ENCODE data around the gene TBX5.

TBX5 gene

GRCh38 chr12:114431902-114432301 lies 26.0 kb upstream of the TBX5 start:
- no peak for DNase-seq (ENCODE audit: low read depth in 2 of 2)

DNA sequence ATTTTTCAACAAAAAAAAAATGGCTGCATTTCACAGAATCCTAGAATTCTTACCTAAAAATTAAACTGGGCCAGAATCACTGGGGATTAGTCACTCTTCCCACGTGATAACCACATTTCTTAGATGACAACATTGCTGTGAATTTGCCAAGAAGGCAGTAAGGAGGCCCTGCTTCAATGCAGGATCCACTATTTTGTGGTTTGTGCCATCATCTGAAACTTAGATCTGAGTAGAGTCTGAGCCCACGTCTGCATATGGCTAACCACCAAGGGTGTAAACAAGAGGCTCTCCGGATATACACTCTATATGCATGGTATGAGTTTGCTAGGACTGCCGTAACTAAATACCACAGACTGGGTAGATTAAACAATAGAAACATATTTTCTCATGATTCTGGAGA lies 24.4 kb upstream of the TBX5 start:
- DNase-seq (ENCODE audit: low read depth in 2 of 2), result peak; percentile 74 to 80

- DNase-seq (ENCODE audit: low read depth in 2 of 2), result no peak
These were observed 19.2 kb upstream of the TBX5 start for GRCh38 chr12:114425031-114425626.

DNA sequence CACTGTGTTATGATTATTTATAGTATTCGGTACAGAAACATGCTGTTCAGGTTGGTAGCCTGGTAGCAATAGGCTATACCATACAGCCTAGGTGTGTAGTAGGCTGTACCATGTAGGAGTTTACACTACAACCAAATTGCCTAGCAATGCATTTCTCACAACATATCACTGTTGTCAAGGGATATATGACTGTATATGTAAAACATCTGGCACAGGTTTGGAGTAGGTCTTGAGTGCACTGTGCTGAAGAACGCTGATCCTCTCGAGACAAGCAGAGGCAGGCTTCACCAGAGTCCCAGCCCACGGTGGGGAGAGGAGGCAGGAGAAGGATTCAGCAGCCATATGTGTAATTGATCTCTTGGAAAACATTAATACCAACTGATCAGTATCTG lies 15.0 kb upstream of the TBX5 start:
- no peak for DNase-seq (ENCODE audit: low read depth in 2 of 2)

GRCh38 chr12:114420182-114420943 lies 14.4 kb upstream of the TBX5 start:
- no peak for DNase-seq (ENCODE audit: low read depth in 2 of 2)

- no peak for DNase-seq (ENCODE audit: low read depth in 2 of 2)
These were observed 10.1 kb upstream of the TBX5 start for GRCh38 chr12:114416028-114416427.

- no peak for DNase-seq (ENCODE audit: low read depth in 2 of 2)
These were observed 9.6 kb upstream of the TBX5 start for GRCh38 chr12:114415525-114415868.

- DNase-seq (ENCODE audit: low read depth in 2 of 2), result no peak
These were observed 9.1 kb upstream of the TBX5 start for GRCh38 chr12:114414866-114415524.

DNA sequence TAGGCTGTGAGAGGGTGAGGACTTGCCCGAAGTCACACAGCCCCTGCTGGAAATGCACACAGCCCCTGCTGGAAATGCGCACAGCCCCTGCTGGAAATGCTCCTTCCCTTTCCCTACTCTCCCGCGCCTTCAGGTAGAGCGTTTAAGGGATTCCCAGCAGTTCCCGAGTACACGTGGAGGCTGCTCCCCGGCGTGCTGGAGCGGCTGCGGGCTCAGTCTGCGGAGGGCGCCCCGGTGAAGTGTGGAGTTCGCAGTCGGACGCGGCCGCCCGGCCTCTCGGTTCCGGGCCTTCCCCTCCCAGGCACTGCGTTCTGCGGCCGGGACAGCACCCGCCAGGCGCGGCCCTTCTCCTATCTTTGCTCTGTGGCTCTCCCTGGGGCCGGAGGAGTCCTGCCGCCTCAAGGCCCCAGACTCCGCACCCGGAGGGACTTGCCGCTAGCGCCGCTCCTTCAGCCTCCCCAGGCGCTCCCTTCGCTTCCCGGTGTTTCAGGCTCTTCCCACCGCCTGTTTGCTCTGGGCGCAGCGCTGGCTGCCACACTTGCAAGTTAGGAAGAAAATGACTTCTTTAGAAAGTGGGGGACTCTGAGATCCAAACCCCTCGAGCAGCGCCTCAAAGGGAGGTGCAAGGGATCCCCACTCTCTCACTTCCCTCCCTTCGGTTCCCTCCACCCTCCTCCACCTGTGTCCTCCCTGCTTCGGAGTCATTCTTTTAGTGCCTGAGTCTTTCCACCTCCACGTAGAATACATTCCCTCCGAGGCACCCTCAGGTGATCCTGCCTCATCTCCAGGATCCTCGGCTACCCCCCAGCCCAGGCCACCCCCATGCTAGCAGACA lies 8.3 kb upstream of the TBX5 start:
- DNase-seq (ENCODE audit: low read depth in 2 of 2), result no peak

DNA sequence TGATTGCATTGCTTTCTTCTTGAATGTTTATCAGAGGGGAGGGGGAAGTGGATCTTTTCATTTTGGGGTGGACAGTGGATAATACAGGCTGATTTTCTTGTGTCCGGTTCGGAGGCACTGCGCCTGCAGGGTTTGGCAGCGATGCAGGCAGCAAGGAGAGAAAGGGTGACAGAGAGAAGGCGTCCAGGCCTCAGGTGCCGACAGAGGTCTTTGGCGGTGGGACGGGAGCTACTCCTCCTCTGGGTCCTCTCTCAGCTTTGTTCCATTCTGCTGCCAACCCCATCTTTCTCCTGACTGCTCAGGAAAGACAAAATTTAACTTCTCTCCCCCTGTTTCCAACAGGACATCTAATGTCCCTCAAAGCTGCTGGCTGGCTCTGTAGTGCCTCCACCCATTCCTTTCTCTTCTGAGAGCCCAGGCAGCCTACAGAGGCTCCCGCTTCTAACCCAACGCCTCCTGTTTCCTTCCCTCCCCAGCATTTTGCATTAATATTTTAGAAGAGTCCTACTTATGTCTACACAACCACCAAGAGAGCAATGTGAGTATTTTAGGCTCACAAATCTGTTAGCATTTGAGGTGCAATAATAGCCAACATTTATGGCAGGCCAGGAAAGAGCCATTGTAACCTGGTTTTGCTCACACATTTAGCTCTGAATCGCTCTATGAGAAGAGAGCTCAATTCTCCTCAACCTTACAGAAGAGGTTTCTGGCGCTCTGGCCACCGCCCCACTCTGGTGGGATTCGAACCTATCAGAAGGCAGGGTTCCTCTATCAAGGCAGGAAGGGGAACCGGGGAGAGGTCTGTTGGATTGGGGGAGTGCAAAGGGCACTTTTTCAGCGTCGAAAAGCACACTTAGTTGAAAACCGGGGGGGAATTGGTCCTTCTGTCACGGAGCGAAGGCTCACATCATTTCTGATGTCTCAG lies 7.1 kb upstream of the TBX5 start:
- DNase-seq (ENCODE audit: low read depth in 2 of 2), result no peak

GRCh38 chr12:114412307-114412706 lies 6.4 kb upstream of the TBX5 start:
- no peak for DNase-seq (ENCODE audit: low read depth in 2 of 2)

GRCh38 chr12:114411071-114411837 lies 5.3 kb upstream of the TBX5 start:
- no peak for DNase-seq (ENCODE audit: low read depth in 2 of 2)

GRCh38 chr12:114409852-114410600 lies 4.1 kb upstream of the TBX5 start:
- no peak for DNase-seq (ENCODE audit: low read depth in 2 of 2)

- no peak for DNase-seq (ENCODE audit: low read depth in 2 of 2)
These were observed 3.2 kb upstream of the TBX5 start for GRCh38 chr12:114408886-114409851.

- no peak for DNase-seq (ENCODE audit: low read depth in 2 of 2)
These were observed 2.5 kb upstream of the TBX5 start for GRCh38 chr12:114408471-114408885.

DNA sequence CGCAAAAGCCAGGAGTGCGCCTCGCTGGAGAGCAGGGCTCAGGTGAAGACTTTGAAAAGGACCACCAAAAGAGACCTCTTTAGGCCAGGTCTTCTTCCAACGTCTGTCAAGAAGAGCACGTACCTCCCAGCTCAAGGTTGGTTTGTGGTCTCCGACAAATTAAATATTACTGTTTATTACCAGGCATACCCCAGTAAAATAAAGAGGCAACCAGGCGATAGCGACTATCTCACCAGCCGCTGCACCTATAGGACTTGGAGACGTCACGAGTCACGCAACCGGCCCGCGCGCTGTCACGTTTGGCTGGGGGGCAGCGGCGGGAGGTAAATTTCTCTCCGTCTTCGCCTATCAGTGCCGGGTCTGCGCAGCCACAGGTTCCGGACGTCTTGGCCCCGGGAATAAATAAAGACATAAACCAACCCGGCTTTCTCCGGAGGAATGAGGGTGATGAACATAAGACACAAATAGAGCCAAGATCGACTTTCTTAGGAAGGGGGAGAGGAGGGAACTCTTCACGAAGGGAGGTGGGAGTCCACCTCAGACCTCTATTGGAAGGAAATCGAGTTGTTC lies 2.0 kb upstream of the TBX5 start:
- no peak for DNase-seq (ENCODE audit: low read depth in 2 of 2)

- no peak for DNase-seq (ENCODE audit: low read depth in 2 of 2)
These were observed 1.3 kb upstream of the TBX5 start for GRCh38 chr12:114406984-114407841.

All from fibroblast of skin of left quadriceps (primary cell).